Stimulated activated CD8-positive, alpha-beta memory T cell treated with anti-CD3 and anti-CD28 coated beads, Interleukin-7, amount 100 ng/mL, for 24 hours (primary cell): ENCODE results near the gene MYH8.

Experiments used
- DNase-seq: peaks from one replicate; pipeline ENCODE4 v3.0.0-alpha.2; 2020; ENCODE audit warnings: low read depth

Gene MYH8

DNA sequence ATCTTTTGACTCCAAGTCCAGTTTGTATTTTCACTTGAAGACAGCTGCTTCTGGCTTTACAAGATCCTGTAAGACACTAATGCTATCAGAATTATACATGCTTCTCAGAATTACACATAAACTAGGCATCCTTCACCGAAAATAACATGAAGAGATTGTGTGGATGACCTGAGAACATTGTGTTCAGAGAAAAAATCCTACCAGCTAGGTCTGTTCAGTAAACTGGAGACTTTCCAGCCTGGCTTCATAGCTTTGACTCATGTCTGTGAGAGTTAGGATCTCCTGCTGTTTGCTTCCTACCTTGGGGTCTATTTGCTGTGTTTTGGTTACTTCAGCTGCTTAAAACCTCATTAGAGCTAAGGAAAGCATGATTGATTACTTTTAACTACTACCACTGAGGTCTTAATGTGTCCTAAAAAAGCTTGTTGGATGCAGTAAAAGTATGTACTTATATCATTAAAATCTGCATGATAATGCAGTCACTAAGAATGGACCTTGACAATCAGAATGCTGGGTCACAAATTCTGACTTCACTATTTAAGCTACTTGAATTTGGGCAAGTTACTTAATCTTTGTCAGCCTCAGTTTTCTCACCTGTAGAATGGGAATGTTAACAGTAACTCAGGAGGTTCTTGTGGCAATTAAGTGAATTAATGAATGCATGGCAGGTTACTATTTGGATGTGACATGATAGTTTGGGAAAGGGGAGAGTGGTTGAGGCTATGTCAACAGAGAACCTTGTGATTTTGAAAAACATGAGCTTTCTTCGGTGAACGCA lies 40.9 kb downstream of the MYH8 start:
- DNase-seq: no peak

DNA sequence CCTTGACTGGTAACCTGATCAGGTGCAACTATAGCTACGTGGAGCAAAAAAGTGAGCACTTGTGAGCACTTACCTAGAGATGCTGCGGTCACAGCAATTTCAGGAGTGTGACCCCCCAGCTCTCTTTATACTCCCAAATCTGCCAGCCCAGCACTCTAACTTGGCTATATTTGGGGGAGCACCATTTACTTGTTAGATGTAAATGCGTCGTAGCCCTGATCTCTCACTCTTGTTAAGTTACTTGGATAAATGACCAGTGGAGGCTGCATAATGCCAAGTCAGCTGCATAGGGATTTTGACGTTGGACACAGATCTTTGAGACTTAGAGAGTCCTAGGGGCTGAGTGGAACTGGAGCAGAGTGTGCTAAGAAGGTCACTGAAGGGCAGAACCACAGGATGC lies 48.8 kb downstream of the MYH8 start, which contains the start of gene MYH13:
Gene MYH13, minus strand, starts transcription at position 101 of the 400 bp plus-strand sequence. CDS start 8,476 bp downstream, outside the sequence.
- no peak for DNase-seq

DNA sequence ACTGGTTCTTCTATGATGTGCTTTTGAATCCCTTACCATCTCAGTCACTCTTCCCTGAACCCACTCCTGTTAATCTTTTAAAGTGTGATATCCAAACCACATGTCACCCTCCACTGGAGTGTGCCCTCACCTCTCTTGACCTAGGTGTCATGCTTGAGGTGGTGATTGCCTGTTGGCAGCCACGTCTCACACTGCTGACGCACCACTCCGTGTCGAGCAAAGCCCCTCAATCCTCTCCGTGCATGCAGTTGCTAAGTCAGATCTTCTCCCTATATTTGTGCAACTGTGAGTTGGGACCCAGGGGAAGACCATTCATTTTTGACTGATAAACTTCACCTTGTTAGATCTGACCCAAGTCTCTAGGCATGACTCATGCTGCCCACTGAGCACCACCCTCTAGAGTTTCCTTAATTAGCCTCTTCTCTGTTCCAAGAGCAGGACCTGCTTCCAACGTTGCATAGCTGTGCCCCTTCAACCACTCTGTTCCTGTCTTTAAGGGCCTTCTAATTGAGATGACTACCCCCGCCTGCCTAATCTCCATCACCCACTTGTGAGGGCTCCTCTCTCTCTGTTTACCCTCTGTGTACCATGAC lies 51.6 kb downstream of the MYH8 start:
- no peak for DNase-seq

DNA sequence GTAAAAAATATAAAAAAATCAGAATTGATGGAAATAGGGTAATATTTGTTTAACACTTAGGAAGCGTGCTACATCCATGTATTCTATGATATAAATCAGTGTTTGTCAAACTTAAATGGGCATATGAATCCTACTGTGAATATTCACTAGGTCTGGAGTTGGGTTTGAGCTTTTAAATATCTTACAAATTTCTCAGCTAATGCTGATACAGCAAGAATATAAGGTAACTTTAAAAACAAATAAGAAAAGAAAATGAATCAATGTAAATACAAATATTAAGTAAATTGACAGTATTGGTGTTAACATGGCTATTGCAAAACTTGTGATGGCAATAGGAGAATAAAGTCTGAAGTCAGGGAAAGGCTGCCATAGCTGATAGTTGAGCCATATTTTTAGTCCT lies 52.5 kb downstream of the MYH8 start:
- DNase-seq: no peak

DNA sequence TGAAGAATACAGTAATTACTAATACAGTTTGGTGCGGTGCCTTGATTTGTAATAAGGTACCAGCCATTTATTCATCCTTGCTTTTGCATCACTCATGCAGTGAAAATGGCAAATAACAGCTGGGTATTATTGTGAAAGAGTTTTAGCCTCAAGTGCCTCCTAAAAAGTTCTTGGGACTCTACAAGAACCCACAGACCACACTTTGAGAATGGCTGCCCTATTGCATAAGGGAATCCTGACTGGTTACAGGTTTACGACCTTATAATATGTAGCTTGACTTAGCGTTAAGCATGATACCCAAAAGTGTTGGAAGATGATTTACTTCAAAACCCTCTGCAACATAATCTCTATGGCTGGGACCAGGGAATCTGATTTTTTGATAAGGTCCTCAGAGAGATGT lies 53.2 kb downstream of the MYH8 start:
- no peak for DNase-seq

DNA sequence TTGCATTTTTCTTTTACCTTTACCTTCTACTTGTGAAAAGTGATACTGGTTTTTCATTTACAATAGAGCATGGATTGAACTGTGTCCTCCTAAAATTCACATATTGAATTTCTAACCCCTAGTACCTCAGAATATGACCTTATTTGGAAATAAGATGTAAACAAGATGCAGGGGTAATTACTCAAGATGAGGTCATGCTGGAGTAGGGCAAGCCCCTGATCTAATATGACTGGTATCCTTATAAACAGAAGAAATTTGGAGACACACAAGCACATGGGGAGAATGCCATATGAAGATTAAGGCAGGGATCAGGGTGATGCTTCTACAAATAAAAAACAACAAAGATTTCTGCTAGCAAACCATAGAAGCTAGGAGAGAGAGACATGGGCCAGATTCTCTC lies 61.2 kb downstream of the MYH8 start:
- DNase-seq: no peak

DNA sequence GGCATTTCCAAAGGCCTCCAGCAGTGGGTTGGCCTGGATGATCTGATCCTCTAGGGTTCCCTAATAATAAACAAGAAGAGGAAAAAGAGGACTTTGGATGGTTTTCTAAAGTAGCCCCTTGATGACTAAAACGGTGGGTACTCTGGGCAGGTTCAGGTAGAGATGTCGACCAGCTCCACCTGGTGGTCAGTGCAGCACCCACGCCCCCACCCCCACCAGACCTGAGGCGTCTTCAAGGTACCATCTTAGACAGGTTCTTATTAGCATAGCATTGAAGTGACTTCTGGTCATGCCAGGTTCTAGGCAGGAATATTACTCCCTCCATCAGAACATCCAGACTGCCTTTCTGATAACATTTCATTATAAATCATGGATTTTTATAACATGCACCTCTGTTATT lies 64.0 kb downstream of the MYH8 start:
- no peak for DNase-seq

DNA sequence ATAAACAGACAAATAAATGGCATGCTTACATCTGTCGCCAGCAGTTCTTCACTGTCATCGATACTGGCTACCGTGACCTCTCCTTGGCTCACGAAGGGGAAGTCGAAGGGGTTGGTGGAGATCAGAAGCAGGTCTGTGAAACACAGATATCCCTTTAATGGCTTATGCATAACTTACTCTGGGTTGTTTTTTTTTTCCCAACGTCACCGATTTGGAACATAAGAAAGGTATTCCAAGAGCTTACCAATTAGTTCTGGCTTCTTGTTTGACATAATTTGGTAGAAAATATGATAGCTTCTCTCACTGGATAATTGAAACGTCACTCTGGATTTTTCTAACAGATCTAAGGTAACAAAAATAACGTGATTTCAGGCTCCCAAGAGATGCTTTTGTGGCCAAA lies 67.1 kb downstream of the MYH8 start:
- no peak for DNase-seq

DNA sequence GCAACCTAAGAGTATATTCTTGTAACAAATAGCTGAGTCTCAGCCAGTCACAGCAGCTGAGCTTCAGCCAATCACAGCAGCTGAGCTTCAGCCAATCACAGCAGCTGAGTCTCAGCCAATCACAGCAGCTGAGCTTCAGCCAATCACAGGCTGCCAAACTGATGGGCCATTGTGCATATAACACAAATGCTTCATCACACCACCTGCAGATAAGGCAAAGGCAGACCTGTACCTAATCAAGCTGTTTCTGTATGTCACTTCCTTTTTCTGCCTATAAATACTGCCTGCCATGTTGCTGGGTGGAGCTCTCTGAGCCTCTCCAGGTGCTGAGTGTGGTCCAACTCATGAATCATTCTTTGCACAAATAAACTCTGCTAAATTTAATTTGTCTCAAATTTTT lies 68.9 kb downstream of the MYH8 start:
- no peak for DNase-seq

DNA sequence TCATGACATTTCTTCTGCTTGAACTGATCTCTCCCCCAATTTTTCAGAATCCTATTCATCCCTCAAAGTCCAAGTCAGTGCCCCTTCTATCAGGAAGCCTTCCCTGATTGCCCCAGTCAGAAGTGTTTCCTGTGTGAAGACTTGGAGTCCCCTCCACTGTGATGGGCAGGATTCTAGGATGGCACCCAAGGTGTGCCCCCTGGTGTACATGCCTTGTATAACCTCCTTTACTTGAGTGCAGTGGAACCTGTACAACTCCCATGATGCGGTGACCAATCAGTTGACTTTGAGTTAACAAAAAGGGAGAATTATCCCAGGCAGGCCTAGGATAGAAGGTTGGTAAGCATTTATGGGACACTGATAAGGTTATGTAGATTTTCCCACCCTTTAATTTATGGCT lies 72.3 kb downstream of the MYH8 start:
- DNase-seq: no peak

DNA sequence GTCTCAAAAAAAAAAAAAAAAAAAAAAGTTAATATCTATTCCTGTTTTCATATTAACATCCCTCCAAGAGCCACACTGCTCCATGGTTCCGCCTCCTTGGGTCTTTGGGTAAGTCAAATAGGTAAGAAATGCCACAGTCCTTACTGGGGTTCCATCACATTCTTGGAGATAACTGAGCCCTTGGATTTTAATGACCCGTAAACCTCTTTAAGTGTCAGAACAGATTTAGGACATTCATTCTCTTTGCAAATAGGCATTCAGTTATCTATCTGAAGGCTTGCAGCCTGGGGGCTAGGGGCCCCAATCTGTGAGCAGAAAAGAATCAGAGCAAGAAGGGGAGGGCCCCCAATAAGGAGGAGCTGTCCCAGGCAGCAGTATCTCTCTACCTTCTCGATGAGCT lies 76.9 kb downstream of the MYH8 start:
- no peak for DNase-seq
